Iris pigment epithelial cell (primary cell): ENCODE data around the gene WDCP.

ENCODE experiments used
- DNase-seq: peaks from one replicate; pipeline ENCODE4 v3.0.0-alpha.2; 2011; ENCODE audit warnings: low read depth

Gene WDCP

DNA sequence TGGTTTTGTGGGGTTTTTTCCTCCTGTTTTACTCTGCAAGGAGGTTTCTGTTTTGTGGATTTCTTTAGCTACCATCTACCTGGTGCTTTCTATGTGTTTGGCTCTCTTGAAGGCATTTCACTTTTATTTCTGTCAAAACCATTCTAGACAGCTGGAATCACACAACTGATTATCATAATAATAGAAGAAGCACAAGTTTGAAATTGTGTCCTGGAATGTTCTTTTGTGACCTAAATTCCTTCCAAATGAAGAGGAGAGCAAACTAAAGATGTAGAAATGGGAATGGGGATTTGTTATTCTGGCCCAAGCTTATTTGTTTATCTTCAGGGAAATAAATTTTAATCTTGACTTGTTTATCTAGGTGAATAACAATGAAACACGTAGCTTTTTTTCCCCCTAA lies 54.3 kb downstream of the WDCP start:
- no peak for DNase-seq

DNA sequence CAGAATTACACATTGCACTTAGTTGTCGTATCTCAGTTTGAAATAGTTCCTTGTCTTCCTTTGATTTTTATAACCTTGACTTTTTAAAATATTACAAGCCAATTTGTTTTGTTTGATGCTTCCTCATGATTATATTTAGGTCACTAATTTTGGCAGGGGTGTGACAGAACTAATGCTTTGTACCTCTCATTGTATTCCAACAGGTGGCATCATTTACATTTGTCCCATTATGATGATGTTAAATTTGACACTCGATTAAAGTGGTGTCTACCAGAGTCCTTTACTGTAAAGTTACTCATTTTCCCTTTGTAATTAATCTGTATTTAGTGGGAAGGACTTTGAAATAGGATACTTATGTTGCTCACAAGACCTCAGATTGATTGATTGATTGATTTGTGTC lies 58.8 kb downstream of the WDCP start:
- no peak for DNase-seq
